HepG2 (cell line): Measurements from ENCODE around the gene FBXW4. TPM values are rescaled to one million over a fixed set of nuclear protein-coding genes. Genes with fewer than 3 reads are reported as not detected.

Experiments used
- ELF3 ChIP-seq: IDR thresholded peaks from 2 replicates; pipeline ENCODE4 v1.6.1; 2016; ENCODE audit warnings: missing genetic modification reagents, missing compliant biosample characterization
- HNF1B ChIP-seq: sonication (generic); formaldehyde crosslinking; IDR thresholded peaks from 2 replicates; pipeline ENCODE4 v1.5.1; 2020; ENCODE audit warnings: mild to moderate bottlenecking, moderate library complexity, missing genetic modification reagents
- HOXD1 ChIP-seq: sonication (generic); formaldehyde crosslinking; IDR thresholded peaks from 2 replicates; pipeline ENCODE4 v1.5.0; 2020; ENCODE audit warnings: missing genetic modification reagents
- LBX2 ChIP-seq: sonication (generic); formaldehyde crosslinking; IDR thresholded peaks from 2 replicates; pipeline ENCODE4 v1.5.0; 2020; ENCODE audit warnings: missing genetic modification reagents, mild to moderate bottlenecking, borderline replicate concordance
- LCORL ChIP-seq, 2 experiments: fragments of 450-650 bp in 1 of 2; sonication (generic) in 1 of 2; formaldehyde crosslinking in 1 of 2; IDR thresholded peaks; 2 replicates each; pipeline versions ENCODE4 v1.5.0 to v1.6.1; 2017 to 2020; ENCODE audit warnings: antibody characterized with exemption in 1 of 2, missing genetic modification reagents in 1 of 2
- MXD4 ChIP-seq: IDR thresholded peaks from 2 replicates; pipeline ENCODE4 v1.6.1; 2016; ENCODE audit warnings: mild to moderate bottlenecking, missing biosample characterization, missing genetic modification reagents
- NCOA2 ChIP-seq: sonication (generic); formaldehyde crosslinking; IDR thresholded peaks from 2 replicates; pipeline ENCODE4 v1.8.0; 2022; ENCODE audit warnings: inconsistent platforms
- RBM39 ChIP-seq: fragments of 200-400 bp; formaldehyde crosslinking; IDR thresholded peaks from one replicate; pipeline ENCODE4 v1.6.1; 2018; ENCODE audit warnings: antibody characterized with exemption, mild to moderate bottlenecking, low read depth, low read length; ENCODE audit not compliant: poor library complexity, severe bottlenecking
- RNF219 ChIP-seq: sonication (generic); formaldehyde crosslinking; IDR thresholded peaks from 2 replicates; pipeline ENCODE4 v1.5.0; 2020; ENCODE audit warnings: mild to moderate bottlenecking, missing genetic modification reagents
- THRA ChIP-seq: sonication (generic); formaldehyde crosslinking; IDR thresholded peaks from 2 replicates; pipeline ENCODE4 v1.4.0; 2020; ENCODE audit warnings: missing genetic modification reagents, borderline replicate concordance
- YEATS4 ChIP-seq: sonication (generic); formaldehyde crosslinking; IDR thresholded peaks from 2 replicates; pipeline ENCODE4 v1.4.0; 2020; ENCODE audit warnings: missing genetic modification reagents, borderline replicate concordance
- ZNF451 ChIP-seq: sonication (generic); formaldehyde crosslinking; IDR thresholded peaks from 2 replicates; pipeline ENCODE4 v1.5.0; 2020; ENCODE audit warnings: mild to moderate bottlenecking, missing genetic modification reagents
- ZNF670 ChIP-seq: sonication (generic); formaldehyde crosslinking; IDR thresholded peaks from 2 replicates; pipeline ENCODE4 v1.8.0; 2022; ENCODE audit warnings: mild to moderate bottlenecking, missing genetic modification reagents, borderline replicate concordance
- ZNF672 ChIP-seq: sonication (generic); formaldehyde crosslinking; IDR thresholded peaks from 2 replicates; pipeline ENCODE4 v1.8.1; 2022; ENCODE audit warnings: missing genetic modification reagents
- polyA plus RNA-seq, 8 experiments: library from polyadenylated mRNA; depleted of rRNA in 3 of 8; stranded (reverse) in 7 of 8; unstranded in 1 of 8; fragments of >200 nt; fragmentation: Illumina TruSeq in 4 of 8; extraction: Trizol in 4 of 8; gene quantifications; 2 replicates each; pipeline versions ENCODE4 v1.2.1 to v1.2.3, GENCODE V29; 2011 to 2016; ENCODE audit warnings: low read depth in 4 of 8, missing spikeins in 1 of 8, mixed read lengths in 1 of 8; ENCODE audit not compliant: insufficient read depth in 1 of 8
- total RNA-seq, 5 experiments: library from RNA; depleted of rRNA; stranded (reverse); fragments of >200 nt; fragmentation: Illumina TruSeq; extraction: Trizol; gene quantifications; 2 replicates each; pipeline ENCODE4 v1.2.3, GENCODE V29; 2016; ENCODE audit warnings: low read depth in 1 of 5
- TF ChIP-seq, protein P1 (sequence below), 2 experiments: sonication (generic) in 1 of 2; formaldehyde crosslinking in 1 of 2; IDR thresholded peaks; 2 replicates each; pipeline versions ENCODE4 v1.4.0 to v1.6.1; 2016 to 2020; ENCODE audit warnings: borderline replicate concordance in 1 of 2, low read depth in 1 of 2, mild to moderate bottlenecking in 1 of 2, missing genetic modification reagents in 1 of 2

The FBXW4 gene
- total and polyA plus RNA-seq, 2 of the 13 experiments (the other 11 are each of a cell fraction or from before 2014, with no cell fraction given): 23.5 to 33.7 TPM

GRCh38 chr10:101587725-101588653, 107.0 kb downstream of the FBXW4 start, which contains the start of the genes DPCD and POLL (continued):
- TF ChIP-seq LCORL (IDR thresholded peaks at IDR 0.05) (no peak), LCORL (CRISPR knock-in tag; IDR thresholded peaks at IDR 0.05) (no peak; the same call in 1 of the 2 replicates), NCOA2 (CRISPR knock-in tag) (no peak), ZNF451 (no peak), ELF3 (CRISPR knock-in tag) (peak; percentile 46; the same call in 1 of the 2 replicates), THRA (CRISPR knock-in tag) (no peak), RBM39 (no peak), RNF219 (CRISPR knock-in tag) (no peak), LBX2 (CRISPR knock-in tag) (no peak; the same call in 1 of the 2 replicates), HOXD1 (CRISPR knock-in tag) (no peak), ZNF672 (CRISPR knock-in tag) (no peak), YEATS4 (CRISPR knock-in tag) (no peak; the same call in 1 of the 2 replicates), MXD4 (CRISPR knock-in tag) (peak; percentile 87), ZNF670 (CRISPR knock-in tag) (0 out of 2 replicates have a peak, but pooled peaks have one; percentile 80), HNF1B (peak; percentile 60; the same call in 1 of the 2 replicates)
- TF ChIP-seq, protein P1, sequence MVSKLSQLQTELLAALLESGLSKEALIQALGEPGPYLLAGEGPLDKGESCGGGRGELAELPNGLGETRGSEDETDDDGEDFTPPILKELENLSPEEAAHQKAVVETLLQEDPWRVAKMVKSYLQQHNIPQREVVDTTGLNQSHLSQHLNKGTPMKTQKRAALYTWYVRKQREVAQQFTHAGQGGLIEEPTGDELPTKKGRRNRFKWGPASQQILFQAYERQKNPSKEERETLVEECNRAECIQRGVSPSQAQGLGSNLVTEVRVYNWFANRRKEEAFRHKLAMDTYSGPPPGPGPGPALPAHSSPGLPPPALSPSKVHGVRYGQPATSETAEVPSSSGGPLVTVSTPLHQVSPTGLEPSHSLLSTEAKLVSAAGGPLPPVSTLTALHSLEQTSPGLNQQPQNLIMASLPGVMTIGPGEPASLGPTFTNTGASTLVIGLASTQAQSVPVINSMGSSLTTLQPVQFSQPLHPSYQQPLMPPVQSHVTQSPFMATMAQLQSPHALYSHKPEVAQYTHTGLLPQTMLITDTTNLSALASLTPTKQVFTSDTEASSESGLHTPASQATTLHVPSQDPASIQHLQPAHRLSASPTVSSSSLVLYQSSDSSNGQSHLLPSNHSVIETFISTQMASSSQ (IDR thresholded peaks at IDR 0.05; ENCODE audit: low read depth): no peak
- TF ChIP-seq, protein P1 (CRISPR knock-in tag; IDR thresholded peaks at IDR 0.05; ENCODE audit: borderline replicate concordance): 0 out of 2 replicates have a peak, but pooled peaks have one; percentile 20
